AG04450 (cell line): ENCODE results near the gene SPAG9. TPM values are rescaled to one million over a fixed set of nuclear protein-coding genes. Genes with fewer than 3 reads are reported as not detected.

Experiments used
- CTCF ChIA-PET: fragments of 300-600, 350-600 bp; formaldehyde crosslinking; extraction: SDS; loops from one replicate; lab custom pipeline; 2022; ENCODE audit warnings: antibody characterized with exemption, inconsistent platforms; lab: Charles Lee
- POLR2A ChIA-PET: fragments of 350-600 bp; formaldehyde crosslinking; extraction: SDS; loops from one replicate; lab custom pipeline; 2021; ENCODE audit warnings: antibody characterized with exemption, inconsistent platforms; lab: Yijun Ruan, JAX
- DNase-seq: peaks from one replicate; pipeline ENCODE4 v3.0.0-alpha.2; 2011; ENCODE audit warnings: low read depth, low spot score
- H3K27ac ChIP-seq: one replicate; pipeline ENCODE4 v1.5.1; 2012; ENCODE audit warnings: low read depth, low read length, control low read depth
- H3K27me3 ChIP-seq: one replicate; pipeline ENCODE4 v1.6.0; 2012; ENCODE audit warnings: low read length; ENCODE audit not compliant: control insufficient read depth, insufficient read depth
- H3K4me3 ChIP-seq: 2 replicates; pipeline ENCODE4 v1.5.1; 2011; ENCODE audit warnings: mild to moderate bottlenecking, low read depth, low read length, control low read depth
- H3K9me3 ChIP-seq: 2 replicates; pipeline ENCODE4 v1.5.1; 2012; ENCODE audit warnings: low read length; ENCODE audit not compliant: control insufficient read depth, insufficient read depth
- polyA plus RNA-seq: library from polyadenylated mRNA; depleted of rRNA; stranded (reverse); fragments of >200 nt; gene quantifications from 2 replicates; pipeline ENCODE4 v1.2.3, GENCODE V29; 2011
- TF ChIP-seq, protein P1 (sequence below): IDR thresholded peaks from 2 replicates; pipeline ENCODE4 v1.5.1; 2011; ENCODE audit warnings: low read depth, low read length, control low read depth, inconsistent platforms

The SPAG9 gene
- polyA plus RNA-seq, 1 experiment, result 42.1 TPM

DNA sequence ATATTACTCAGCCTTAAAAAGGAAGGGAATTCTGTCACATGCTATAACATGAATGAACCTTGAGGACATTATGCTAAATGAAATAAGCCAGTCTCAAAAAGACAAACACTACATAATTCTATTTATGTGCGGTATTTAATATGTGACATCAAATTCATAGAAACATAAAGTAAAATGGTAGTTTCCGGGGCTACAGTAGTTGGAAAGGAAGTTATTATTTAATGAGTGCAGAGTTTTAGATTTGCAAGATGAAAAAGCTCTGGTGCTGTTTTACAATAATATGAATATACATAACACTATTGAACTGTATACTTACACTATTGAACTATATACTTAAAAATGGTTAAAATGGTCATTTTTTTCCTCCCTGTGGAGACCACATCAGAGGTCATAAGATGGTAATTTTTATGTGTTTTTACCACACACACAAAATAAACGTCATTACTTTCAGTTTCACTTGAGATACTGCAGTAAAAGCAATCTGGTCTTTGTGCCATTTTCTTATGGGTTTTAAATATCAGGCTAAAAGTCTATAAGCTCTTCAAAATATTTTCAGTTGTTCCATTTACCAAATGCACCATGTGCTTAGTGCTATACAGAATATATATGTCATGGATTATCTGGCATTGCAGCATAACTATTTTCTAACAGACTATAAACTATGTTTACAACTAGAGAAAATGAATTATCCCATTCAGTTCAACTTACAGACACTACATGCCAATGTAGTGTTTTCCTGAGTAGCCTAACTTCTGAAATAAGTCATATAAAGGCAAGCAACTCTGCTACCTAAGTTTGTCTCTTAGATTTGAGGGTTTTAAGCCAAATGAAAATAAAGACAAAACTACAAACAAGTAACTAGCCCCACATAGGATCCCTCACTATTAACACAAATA is 90.9 kb downstream of the SPAG9 start:
- TF ChIP-seq, protein P1, sequence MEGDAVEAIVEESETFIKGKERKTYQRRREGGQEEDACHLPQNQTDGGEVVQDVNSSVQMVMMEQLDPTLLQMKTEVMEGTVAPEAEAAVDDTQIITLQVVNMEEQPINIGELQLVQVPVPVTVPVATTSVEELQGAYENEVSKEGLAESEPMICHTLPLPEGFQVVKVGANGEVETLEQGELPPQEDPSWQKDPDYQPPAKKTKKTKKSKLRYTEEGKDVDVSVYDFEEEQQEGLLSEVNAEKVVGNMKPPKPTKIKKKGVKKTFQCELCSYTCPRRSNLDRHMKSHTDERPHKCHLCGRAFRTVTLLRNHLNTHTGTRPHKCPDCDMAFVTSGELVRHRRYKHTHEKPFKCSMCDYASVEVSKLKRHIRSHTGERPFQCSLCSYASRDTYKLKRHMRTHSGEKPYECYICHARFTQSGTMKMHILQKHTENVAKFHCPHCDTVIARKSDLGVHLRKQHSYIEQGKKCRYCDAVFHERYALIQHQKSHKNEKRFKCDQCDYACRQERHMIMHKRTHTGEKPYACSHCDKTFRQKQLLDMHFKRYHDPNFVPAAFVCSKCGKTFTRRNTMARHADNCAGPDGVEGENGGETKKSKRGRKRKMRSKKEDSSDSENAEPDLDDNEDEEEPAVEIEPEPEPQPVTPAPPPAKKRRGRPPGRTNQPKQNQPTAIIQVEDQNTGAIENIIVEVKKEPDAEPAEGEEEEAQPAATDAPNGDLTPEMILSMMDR, result no peak
- ChIA-PET CTCF (interaction anchor here (1.1 to 2.4 kb wide), 2 partner anchors 27 to 29 kb away, joined by 3 to 8 read pairs; no protein-coding TSS in a partner anchor), POLR2A (no interaction called here)
- no peaks in the 10 kb centered on the region for H3K27me3 ChIP-seq
- no peaks in the 10 kb centered on the region for H3K9me3 ChIP-seq
- H3K4me3 ChIP-seq, result peak overlapping the region; percentile 1; the same call in 1 of the 2 replicates
- no peak for DNase-seq
- H3K27ac ChIP-seq, result no peak overlapping the region

DNA sequence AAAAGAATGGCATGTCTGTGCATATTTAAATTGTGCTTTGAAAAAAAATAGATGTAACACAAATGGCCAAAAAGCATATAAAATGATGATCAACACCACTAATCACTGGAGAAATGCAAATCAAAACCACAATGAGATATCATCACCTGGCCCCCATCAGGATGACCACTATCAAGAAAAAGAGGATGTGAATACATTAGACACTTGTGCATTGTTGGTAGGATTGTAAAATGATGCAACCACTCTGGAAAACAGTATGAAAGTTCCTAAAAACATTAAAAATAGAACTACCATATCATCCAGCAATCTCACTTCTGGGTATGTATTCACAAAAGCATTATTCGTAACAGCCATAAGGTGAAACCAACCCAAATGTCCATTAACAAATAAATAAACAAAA is 91.5 kb downstream of the SPAG9 start:
- ChIA-PET CTCF (interaction anchor here (2.4 kb wide), 1 partner anchor 28 kb away, joined by 8 read pairs; no protein-coding TSS in a partner anchor), POLR2A (no interaction called here)
- H3K4me3 ChIP-seq, result no peak overlapping the region

DNA sequence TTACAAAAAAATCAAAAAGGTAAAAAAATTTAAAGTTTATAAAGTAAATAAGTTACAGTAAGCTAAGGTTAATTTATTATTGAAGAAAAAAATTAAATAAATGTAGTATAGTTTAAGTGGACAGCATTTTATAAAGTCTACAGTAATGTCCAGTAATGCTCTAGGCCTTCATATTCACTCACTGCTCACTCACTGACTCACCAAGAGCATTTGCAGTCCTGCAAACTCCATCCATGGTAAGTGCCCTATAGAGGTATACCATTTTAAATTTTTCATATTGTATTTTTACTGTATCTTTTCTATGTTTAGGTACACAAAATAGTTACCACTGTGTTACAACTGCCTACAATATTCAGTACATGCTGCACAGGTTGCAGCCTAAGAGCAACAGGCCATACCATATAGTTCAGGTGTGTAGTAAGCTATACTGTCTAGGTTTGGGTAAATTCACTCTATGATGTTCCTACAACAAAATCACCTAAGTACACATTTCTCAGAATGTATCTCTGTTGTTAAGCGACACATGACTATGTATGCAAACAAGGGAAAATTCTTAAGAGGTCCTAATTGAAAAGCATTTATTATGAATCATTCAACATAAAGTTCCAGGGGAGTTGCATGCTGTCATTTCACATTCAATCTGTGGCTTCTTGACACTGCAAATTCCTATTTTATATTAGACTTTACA is 92.3 kb downstream of the SPAG9 start:
- no peaks in the 10 kb centered on the region for H3K9me3 ChIP-seq
- DNase-seq, result no peak
- no peaks in the 10 kb centered on the region for H3K27me3 ChIP-seq
- H3K4me3 ChIP-seq, result no peak overlapping the region
- TF ChIP-seq, protein P1, result no peak
- ChIA-PET POLR2A (interaction anchor here (0.8 kb wide), 1 partner anchor 29 kb away, joined by 3 read pairs; no protein-coding TSS in a partner anchor), CTCF (interaction anchor here (0.6 to 2.4 kb wide), 3 partner anchors 19 to 202 kb away, joined by 3 to 9 read pairs (median 8); no protein-coding TSS in a partner anchor)
- no peak overlapping the region for H3K27ac ChIP-seq

More for the DNA sequence above, 91.5 kb downstream of the SPAG9 start:
- DNase-seq, result no peak
- Histone ChIP-seq H3K27ac (no peak overlapping the region), H3K9me3 (no peaks in the 10 kb centered on the region), H3K27me3 (no peaks in the 10 kb centered on the region)
- TF ChIP-seq, protein P1, result no peak

DNA sequence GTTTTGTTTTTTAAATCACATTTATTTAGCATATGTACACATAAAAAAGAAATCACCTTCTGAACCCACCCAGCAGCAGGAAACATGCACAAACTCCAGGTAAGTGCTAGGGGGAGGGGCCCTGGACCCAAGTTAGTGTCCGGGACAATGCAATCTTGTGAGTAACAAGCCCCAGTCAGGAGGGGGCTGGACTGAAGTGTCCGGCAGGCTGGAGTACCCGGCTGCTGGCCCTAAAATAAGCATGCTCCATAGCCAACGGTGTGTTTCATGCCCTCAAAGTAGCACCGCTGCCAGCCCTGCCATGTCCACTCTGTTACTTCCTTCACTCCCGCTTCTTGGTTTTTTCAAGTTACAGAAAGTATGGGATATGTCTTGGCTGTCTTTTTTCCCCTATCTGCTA is 102.1 kb downstream of the SPAG9 start:
- DNase-seq, result no peak
- TF ChIP-seq, protein P1, result no peak
- Histone ChIP-seq H3K9me3 (no peaks in the 10 kb centered on the region), H3K27ac (no peak overlapping the region), H3K4me3 (no peak overlapping the region), H3K27me3 (no peaks in the 10 kb centered on the region)
- CTCF ChIA-PET, result no interaction called here
- POLR2A ChIA-PET, result no interaction called here

DNA sequence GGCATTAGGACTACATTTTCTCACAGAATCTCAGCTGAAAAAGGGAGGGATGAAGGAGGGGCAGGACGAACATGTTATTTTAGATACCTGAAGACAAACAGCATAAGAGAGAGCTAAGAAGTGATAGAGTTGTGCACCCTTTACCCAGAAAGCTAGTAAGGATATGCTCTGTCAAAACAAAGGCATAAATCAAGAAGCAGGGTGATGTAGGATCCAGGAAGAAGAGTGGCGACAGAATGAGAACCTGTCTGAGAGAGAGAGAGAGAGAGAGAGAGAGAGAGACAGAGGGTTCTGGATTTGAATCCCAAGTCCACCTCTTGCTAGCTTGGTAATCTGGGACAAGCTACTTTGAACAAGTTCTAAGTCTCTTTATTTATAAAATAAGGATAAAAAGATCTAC is 103.4 kb downstream of the SPAG9 start:
- no peak for DNase-seq
- TF ChIP-seq, protein P1, result no peak
- no peaks in the 10 kb centered on the region for H3K27me3 ChIP-seq
- H3K4me3 ChIP-seq, result no peak overlapping the region
- POLR2A ChIA-PET, result no interaction called here
- CTCF ChIA-PET, result interaction anchor here (1.5 kb wide), 1 partner anchor 136 kb away, joined by 5 read pairs; the partner anchor contains the start of gene NME1
- H3K27ac ChIP-seq, result no peak overlapping the region
- no peaks in the 10 kb centered on the region for H3K9me3 ChIP-seq
